Superior temporal gyrus (tissue), 1 donor: ENCODE results near the gene SMPDL3A.
"Not testable (repeated sequence)": the region's sequence is repeated elsewhere in the genome, so short reads cannot be mapped to it uniquely, and the experiment has no call there.

ENCODE experiments used
- DNase-seq: peaks from one replicate; pipeline ENCODE4 v3.0.0-alpha.2; 2016; ENCODE audit errors: extremely low spot score

SMPDL3A gene

DNA sequence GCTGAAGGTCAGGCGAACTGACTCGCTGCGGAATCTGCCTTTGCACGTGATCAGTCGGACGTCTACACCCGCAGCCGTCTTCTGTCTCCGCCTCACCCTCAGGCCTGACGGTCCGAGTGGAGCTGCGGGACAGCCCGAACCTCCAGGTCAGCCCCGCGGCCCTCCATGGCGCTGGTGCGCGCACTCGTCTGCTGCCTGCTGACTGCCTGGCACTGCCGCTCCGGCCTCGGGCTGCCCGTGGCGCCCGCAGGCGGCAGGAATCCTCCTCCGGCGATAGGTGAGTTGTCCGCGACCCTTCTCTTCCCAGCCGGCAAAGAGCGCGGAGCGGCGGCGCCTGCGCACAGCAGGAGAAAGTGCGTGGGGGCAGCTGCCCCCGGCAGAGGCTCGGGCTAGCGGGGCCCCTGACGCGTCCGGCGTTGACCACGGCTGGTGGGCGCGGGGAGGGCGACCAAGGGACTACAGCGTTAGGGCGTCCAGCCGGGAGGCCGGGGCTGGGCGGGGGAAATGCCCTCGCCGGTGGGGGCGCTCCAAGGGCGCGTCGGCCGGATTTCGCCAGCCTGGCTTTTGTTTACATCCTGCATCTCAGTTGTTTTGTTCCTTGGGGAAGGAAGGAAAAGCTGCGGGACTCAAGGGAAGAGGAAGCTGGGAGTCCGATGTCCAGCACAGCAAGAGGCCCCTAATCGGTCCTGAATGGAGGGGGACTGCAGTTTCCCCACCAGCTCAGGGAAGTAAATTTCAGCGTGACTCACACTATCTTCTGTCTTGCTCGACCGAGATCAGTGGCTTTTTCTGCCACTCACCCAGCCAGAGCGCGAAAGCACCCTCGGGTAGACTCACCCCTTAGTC, at the start of gene SMPDL3A:
TSS of gene SMPDL3A (plus strand) at position 77 of the 846 bp plus-strand sequence. CDS start at position 166, 89 bp downstream.
- peak; percentile 84 for DNase-seq

DNA sequence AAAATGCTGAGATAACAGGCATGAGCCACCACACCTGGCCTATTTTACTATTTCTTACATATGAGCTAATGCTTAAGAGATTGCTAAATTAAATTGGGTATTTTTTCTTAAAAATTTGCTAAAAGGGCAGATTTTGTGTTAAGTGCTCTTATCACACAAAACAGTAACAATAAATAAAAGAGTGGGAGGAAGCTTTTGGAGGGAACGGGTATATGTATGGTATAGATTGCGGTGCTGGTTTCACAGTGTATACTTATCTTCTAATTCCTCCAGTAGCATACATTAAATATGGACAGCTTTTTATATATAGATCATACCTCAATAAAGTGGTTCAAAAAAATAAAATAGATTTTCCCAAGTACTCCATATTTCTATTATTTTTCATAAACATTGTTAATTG, 49.0 kb upstream of the SMPDL3A start:
- no peak for DNase-seq

GRCh38 chr6:122740936-122741335, 48.1 kb upstream of the SMPDL3A start:
- no peak for DNase-seq

DNA sequence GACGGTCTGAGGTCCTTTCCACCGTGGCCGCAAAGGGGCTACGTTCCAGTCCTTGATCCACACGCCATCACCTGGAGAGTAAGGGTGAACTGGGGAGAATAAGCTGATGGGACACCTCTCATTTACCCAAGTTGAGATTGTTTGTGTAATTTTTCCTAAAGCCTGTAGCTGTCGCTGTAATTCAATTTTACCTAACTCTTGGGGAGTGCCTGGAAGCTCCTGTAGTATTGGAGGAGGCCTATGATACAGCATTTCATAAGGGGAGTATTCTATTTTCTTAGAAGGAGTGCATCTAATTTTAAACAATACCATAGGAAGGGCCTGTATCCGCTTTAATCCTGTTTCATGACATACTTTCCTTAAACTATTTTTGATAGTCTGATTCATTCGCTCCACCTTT, 44.8 kb upstream of the SMPDL3A start:
- DNase-seq = not testable (repeated sequence)

GRCh38 chr6:122744856-122745255, 44.2 kb upstream of the SMPDL3A start:
- not testable (repeated sequence) for DNase-seq

DNA sequence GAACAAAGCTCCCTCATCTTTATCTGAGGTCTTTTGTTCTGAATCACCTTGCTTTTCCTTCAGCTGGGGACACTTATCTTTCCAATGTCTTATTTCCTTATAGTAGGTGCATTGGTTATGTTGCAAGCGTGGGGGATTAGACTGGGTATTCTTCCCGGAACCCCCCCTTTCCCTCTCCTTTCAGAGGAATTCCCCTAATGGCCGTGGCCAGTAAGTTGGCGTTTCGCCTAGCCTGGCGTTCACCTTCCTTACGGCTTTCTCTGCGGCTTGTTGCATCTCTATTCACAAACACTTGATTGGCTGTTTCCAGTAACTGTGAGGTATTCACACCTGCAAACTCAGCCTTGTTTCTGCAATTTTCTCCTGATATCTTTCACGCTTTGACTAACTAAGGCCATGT, 42.4 kb upstream of the SMPDL3A start:
- no peak for DNase-seq

- DNase-seq = no peak
These were observed 41.5 kb upstream of the SMPDL3A start for GRCh38 chr6:122747573-122747972.

DNA sequence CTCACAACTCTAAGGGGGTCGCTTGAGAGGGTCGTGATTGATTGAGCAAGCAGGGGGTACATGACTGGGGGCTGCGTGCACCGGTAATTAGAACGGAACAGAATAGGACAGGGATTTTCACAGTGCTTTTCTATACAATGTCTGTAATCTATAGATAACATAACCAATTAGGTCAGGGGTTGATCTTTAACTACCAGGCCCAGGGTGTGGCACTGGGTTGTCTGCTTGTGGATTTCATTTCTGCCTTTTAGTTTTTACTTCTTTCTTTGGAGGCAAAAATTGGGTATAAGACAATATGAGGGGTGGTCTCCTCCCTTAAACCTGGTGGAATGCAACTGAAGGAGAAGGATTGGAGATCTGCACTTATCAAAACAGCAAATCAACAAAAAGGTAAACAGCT, 40.1 kb upstream of the SMPDL3A start:
- DNase-seq = not testable (repeated sequence)

- DNase-seq = no peak
These were observed 39.5 kb upstream of the SMPDL3A start for GRCh38 chr6:122749451-122750050.

DNA sequence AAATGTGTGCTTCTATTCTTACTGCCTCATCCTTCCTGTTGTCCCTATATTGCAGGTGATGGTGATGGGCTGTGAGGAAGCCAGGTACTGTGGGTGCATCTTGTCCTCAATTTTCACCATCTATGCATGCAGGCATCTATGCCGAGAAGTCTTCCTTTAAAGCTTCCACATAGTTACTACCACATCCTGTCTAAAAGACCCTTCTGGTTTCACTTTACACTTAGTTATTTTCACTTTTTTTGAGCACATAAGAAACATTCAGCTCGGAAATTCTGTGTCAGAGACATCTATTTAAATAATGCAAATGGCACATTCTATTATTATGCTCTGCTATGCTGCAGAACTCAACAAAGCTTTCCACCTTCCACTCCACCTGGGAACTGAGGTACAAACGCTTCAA, 37.7 kb upstream of the SMPDL3A start:
- DNase-seq = no peak

- no peak for DNase-seq
These were observed 36.6 kb upstream of the SMPDL3A start for GRCh38 chr6:122752459-122752858.

DNA sequence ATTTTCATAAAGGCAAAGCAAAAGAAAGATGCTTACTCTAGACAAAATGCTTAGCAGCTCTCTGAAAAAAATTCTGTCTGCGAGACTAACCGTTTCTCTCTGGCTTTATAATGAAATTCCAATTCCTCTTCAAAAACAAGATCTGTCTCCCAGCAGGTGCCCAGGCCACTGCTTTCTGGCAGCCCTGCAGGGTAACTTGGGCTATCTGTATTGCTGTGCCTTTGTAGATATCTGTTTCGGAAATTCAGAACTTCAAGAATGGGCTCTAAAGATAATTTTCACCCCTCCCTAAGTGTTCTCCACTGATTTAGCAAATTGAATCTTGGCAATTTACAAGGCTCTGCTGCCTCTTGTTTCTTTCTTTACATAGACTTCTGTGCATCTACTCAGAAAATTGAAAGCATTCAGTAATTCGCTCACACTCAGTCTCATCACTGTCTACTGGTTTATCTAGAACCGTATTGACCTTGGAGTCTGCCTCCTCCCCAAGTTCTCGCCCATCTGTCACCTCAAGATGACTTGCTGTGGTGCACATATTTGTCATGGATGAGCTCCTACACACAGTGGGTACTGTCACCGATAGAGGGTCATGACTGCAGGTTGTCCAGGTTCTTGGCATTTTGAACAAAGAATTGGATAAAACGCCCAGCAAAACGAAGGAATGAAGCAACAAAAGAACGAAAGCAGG, 35.9 kb upstream of the SMPDL3A start:
- DNase-seq = no peak

DNA sequence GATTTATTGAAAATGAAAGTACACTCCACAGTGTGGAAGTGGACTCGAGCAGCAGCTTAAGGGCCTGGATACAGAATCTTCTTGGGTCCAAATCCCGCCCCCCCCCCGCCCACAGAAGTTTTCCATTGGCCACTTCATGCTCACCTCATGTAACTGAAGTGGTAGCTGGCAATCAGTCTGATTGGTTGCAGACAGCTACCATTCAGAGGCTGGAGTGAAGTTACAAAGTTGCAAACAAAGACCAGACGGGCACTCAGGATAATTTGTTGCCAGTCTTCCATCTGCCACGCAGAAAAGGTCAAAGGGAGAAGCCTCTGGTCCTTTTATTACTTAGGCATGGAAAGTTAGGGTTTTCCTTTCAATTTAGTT, 35.4 kb upstream of the SMPDL3A start:
- DNase-seq = no peak

- DNase-seq = no peak
These were observed 34.8 kb upstream of the SMPDL3A start for GRCh38 chr6:122754191-122754731.

- DNase-seq = no peak
These were observed 33.2 kb upstream of the SMPDL3A start for GRCh38 chr6:122755901-122756300.

GRCh38 chr6:122758927-122759334, 30.1 kb upstream of the SMPDL3A start:
- DNase-seq = no peak

DNA sequence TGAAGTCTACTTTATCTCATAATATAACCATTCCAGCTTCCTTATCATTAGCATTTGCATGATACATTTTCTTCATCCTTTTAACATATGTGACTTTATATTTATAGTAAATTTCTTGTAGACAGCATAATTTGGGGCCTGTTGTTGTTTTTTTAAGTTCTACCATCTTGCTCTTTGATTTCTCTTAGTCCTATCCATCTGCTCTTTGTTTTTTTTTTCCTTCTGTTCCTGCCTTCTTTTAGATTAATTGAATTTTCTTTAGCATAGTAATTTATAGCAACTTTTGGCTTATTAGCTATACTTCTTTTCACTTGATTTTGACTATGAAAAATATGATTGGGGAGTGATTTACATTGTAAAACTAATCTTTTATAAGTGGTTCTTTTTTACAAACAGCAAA, 28.7 kb upstream of the SMPDL3A start:
- no peak for DNase-seq

GRCh38 chr6:122766256-122766655, 22.8 kb upstream of the SMPDL3A start:
- DNase-seq = no peak

DNA sequence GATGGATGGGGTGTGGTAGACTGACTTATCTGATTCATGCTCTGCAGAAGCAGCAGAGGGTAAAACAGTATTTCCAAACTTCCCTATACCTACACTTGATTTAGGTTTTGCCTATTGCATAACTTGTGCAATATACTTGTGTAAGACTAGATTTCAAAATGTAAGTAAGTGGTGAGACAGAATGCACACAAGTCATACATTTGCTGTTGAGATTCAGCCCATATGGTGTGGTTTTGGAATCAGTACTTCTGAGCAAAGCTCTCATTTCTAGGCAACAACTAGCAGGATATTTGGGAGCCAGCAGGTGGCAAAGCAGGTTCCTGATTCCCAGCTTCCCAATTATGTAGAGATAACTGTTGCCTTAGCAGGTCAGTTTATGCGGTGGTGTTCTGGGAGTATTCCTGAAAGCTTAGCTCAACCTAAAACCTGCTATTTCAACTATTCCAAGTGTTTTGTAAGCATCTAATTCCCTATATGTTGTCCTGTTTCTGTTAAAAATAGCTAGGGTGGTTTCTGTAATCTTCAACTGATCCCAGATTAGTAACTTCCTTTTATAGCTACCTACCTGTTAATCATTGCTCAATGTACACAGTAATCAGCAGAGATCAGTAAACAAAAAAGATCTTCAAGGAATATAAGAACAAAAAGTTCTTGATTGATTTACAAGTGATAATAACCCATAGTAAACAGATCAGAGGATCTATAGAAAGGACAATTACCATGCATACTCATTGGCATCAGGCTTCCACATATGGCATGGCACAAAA, 18.0 kb upstream of the SMPDL3A start:
- DNase-seq = no peak

- no peak for DNase-seq
These were observed 16.2 kb upstream of the SMPDL3A start for GRCh38 chr6:122772724-122773415.

GRCh38 chr6:122775975-122776374, 13.1 kb upstream of the SMPDL3A start:
- DNase-seq = no peak
